Measurements from ENCODE around the gene TTLL8. TPM values are rescaled to one million over a fixed set of nuclear protein-coding genes. Genes with fewer than 3 reads are reported as not detected.

Gene TTLL8
- total RNA-seq, 1 experiment from 2014 or later: not detected

DNA sequence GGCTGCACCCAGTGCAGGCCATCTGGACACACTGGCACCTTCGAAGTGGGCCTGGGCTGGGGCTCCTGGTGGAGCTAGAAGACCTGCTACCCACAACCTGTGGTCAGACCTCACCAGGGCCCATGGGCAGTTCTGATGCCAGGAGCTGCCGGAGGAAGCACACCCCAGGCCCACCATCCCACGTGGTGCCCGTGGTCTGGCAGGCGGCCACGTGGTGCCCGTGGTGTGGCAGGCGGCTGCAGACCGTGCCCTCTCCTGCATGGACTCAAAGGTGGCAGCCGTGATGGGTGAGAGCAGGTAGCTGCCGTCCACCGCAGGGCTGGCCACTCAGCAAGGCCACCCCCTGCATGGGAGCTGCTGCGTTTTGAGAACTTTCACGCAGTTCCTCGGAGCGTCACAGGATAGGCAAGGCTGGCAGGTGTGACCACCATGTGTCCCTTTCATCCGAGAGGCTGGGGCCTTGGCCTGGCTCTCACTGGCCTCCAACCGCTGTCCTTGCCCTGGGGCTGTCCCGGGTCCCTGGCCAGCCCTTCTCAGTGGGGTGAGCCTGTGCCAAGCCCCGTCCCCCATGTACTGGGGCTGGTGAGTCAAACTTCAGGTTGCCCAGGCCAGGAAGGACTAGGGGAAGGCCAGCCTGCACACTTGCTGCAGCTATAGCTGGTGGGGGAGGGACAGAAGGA, 41.6 kb downstream of the TTLL8 start:
- no CpG with 5 or more reads among the region's 20 CpGs for WGBS (ENCODE audit: extremely low coverage, insufficient read length, low lambda C conversion rate)
- H2BK5ac ChIP-seq (ENCODE audit: insufficient read length, low read length): no peak overlapping the region
- Mint-ChIP-seq H3K4me1 (peaks cover 2 to 9% of the 10 kb centered on the region in 2 experiments; a peak in 3 of 4 replicates), H3K36me3 (ENCODE audit: insufficient read depth in 1 of 3, low read depth in 3 of 3) (no peaks in the 10 kb centered on the region), H3K4me3 (no peak overlapping the region), H3K27me3 (ENCODE audit: low read depth) (peaks cover 54% of the 10 kb centered on the region), H3K27ac (no peak overlapping the region), H3K9me3 (no peaks in the 10 kb centered on the region)
- no peak overlapping the region for H2BK20ac ChIP-seq (ENCODE audit: low read depth, low read length, poor library complexity, severe bottlenecking)
- H3K4ac ChIP-seq (ENCODE audit: low read depth, low read length): no peak overlapping the region
- H2AK5ac ChIP-seq (ENCODE audit: insufficient read length, low read length): no peak overlapping the region
- peaks cover 5% of the 10 kb centered on the region for H3K9me3 ChIP-seq (ENCODE audit: control insufficient read depth, low read depth, low read length)
- H3K27ac ChIP-seq (ENCODE audit: insufficient read length, low read depth, low read length): no peak overlapping the region
- H3K18ac ChIP-seq (ENCODE audit: insufficient read length, low read depth, low read length): no peak overlapping the region
- peaks cover 4% of the 10 kb centered on the region for H3K23me2 ChIP-seq (ENCODE audit: insufficient read length, low read depth, low read length, poor library complexity, severe bottlenecking)
- no peak overlapping the region for H3K23ac ChIP-seq (ENCODE audit: insufficient read length, low read depth, low read length)
- H3K79me2 ChIP-seq (ENCODE audit: insufficient read depth, low read length): no peaks in the 10 kb centered on the region
- no peaks in the 10 kb centered on the region for H3K79me1 ChIP-seq (ENCODE audit: insufficient read depth, low read depth, low read length, poor library complexity, severe bottlenecking)
- no peak overlapping the region for H4K8ac ChIP-seq (replicated peaks; ENCODE audit: insufficient read length, low read depth, low read length)
- no peak overlapping the region for H3K4me2 ChIP-seq (ENCODE audit: insufficient read depth, insufficient read length, low read length)
- H3K27me3 ChIP-seq (ENCODE audit: insufficient read depth, low read length): peaks cover 12% of the 10 kb centered on the region; the same call in 1 of the 2 replicates
- no peak overlapping the region for H3K56ac ChIP-seq (ENCODE audit: insufficient read length, low read depth, low read length)
- no peak overlapping the region for H2AFZ ChIP-seq (ENCODE audit: low read length)
- H3K9ac ChIP-seq (ENCODE audit: extremely low read depth, insufficient read length, low read length): no peak overlapping the region
- no peak overlapping the region for H3T11ph ChIP-seq (ENCODE audit: low read length)
- no peak overlapping the region for H2BK15ac ChIP-seq (ENCODE audit: low read depth, low read length)
- H2BK12ac ChIP-seq (ENCODE audit: insufficient read length, low read depth, low read length): no peak overlapping the region
- H2BK120ac ChIP-seq (ENCODE audit: low read depth, low read length, poor library complexity, severe bottlenecking): no peak overlapping the region
- TF ChIP-seq, protein P1, sequence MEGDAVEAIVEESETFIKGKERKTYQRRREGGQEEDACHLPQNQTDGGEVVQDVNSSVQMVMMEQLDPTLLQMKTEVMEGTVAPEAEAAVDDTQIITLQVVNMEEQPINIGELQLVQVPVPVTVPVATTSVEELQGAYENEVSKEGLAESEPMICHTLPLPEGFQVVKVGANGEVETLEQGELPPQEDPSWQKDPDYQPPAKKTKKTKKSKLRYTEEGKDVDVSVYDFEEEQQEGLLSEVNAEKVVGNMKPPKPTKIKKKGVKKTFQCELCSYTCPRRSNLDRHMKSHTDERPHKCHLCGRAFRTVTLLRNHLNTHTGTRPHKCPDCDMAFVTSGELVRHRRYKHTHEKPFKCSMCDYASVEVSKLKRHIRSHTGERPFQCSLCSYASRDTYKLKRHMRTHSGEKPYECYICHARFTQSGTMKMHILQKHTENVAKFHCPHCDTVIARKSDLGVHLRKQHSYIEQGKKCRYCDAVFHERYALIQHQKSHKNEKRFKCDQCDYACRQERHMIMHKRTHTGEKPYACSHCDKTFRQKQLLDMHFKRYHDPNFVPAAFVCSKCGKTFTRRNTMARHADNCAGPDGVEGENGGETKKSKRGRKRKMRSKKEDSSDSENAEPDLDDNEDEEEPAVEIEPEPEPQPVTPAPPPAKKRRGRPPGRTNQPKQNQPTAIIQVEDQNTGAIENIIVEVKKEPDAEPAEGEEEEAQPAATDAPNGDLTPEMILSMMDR (conservative IDR thresholded peaks at IDR 0.05): no peak
- no peak overlapping the region for H3K14ac ChIP-seq (ENCODE audit: insufficient read depth, low read length)
- peaks cover 2% of the 10 kb centered on the region for H4K20me1 ChIP-seq (ENCODE audit: control insufficient read depth, insufficient read depth, insufficient read length)
- H3K4me1 ChIP-seq (ENCODE audit: insufficient read depth, low read length): no peaks in the 10 kb centered on the region
- H4K5ac ChIP-seq (ENCODE audit: insufficient read length, low read depth, low read length): no peak overlapping the region
- DNase-seq: no peak
- no peak overlapping the region for H4K91ac ChIP-seq (ENCODE audit: insufficient read length, low read depth, low read length)
